Islet precursor cell (in vitro differentiated cells): ENCODE measurements around the gene KRABD2.
"Not testable (repeated sequence)": the region's sequence is repeated elsewhere in the genome, so short reads cannot be mapped to it uniquely, and the experiment has no call there.

Source experiments
- DNase-seq: peaks from one replicate; pipeline ENCODE4 v3.0.0-alpha.2; 2018

KRABD2 gene

DNA sequence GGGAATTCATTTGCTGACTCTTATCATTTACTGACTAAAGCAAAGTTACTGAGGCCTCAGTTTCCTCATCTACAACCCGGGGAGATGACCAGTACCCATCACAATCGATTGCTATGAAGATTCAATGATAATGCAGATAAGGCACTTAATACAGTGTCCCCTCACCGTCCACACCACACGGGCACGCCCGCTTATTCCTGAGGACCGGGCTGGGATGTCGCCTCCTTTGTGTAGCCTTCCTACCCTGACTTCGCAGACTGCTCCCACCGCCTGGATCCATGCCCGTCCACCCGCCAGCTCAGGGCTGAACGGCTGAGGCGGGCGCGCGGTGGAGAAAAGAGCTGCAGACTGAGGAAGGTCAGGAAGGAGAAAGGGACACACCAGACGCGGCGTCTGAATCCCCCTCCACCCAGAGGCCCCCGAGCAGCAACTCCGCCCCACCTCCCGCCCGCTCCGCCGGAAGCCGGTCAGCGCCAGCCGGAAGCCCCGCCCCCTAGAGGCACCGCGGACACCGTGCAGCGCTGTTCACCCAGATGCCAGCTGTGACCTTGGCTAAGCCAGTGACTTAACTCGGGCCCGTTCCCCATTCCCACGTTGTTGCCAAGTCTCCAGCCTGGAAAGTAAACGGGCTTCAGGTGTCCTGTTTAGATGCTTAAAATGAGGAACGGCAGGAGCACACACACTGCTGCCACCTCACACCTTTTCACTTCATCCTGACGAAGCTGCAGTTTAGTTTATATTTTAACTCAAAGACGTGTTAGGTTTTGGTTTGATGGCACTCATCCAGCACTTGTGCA lies at the start of gene KRABD2:
Gene KRABD2 (minus strand): TSS at position 434 of the 797 bp plus-strand sequence.
- peak; percentile 98 for DNase-seq

DNA sequence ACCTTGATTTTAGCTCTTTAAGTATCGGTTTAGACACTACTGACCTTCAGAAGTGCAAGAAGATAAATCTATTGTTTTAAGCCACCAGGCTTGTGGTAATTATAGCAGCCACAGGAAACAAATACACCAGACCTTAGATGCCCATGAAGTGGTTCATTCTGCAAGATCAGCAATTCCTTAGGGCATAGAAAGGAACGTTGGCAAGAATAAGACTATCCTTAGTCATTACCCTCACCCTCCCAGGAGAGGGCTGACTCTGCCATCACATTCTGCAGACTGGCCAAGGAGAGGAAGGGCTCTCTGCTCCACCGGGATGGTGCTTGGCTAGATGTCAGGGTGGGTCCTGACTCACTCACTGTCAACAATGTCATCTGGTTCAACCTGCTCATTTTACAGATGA lies 45.1 kb upstream of the KRABD2 start:
- no peak for DNase-seq

DNA sequence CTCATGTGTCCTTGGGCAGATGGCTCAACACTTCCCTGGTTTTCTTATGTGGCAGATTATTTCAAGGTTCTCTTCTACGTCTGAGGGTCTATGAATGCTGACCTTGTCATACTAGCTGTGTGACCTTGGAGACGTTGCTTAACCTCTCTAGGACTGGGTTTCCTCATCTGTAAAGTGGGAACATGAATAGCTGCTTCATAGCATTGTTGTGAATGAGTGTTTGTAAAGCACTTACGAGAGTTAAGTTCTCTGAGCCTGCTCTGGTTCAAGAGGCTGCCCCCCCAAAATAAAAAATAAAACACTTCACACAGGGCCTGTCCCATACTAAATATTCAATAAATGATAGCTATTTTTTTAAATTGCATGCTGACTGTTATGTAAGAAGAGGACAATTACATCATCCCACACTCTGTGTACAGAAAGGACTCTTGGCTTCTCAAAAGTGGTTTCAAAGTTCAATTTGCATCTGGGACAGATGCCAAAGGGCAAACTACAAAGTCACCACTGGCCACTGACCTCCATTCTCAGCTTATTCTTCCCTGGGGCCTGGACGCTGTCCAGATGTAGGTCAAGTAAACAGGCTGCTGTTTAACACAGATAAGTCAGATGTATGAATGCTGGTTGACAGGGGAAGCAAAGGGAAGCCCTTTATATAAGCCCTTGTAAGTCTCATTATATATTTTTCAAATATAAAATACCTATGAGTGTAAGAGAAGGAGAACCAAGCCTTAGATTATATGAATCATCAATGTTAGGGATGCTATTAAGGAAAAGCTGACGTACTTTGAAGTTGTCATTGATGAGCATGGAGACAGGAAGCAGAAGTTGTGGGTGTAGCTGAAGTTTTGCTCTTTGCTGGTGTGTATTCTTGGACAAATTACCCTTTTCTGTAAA lies 43.8 kb upstream of the KRABD2 start:
- DNase-seq, result no peak

DNA sequence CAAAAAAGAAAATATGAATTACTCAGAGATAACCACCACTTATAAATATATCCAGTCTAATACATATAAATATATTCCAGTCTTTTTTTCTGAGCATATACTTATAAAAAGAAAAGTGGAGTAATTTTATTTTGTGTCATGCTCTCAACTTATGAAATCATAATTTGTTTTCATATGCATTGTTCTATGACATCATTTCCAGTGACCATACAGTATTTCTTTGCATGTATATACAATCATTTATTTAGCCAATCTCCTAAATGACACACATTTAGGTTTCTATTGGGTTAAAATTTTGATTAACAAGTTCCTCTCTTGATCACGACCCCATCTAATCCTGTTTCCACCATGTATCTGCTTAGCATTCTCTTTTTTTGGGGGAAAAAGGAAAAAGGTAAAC lies 42.8 kb upstream of the KRABD2 start:
- DNase-seq, result no peak

DNA sequence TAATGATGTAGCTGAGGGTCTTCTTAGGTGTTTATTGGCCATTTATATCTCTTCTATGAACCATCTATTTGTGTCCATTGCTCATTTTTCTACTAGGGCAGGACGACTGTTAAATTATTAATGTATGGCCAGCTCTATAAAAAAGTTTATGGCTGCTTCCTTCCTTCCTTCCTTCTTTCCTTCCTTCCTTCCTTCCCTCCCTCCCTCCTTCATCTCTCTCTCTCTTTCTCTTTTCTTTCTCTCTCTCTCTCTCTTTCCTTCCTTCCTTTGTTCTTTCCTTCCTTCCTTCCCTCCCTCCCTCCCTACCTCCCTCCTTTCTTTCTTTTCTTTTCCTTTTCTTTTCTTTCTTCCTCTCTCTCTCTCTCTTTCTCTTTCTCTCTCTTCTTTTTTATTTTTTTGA lies 42.0 kb upstream of the KRABD2 start:
- no peak for DNase-seq

DNA sequence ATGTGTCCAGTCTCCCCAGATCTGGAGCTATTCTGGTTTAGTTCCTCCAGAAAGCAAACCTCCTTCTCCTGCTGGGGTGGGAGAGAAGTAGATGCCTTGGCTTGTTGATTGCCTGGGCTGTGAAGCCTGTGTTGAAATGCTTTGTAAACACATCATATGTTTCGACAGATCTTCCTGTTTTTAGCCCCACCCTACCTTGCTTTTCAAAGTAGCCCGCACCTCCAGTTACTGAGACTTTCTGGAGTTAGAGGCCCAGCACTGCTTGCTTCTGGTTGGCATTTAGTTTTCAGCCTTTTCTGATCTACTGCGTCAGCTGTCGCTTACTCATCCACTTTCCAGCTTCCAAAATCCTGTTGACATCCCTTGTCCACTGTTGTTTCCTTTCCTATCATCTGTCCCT lies 41.3 kb upstream of the KRABD2 start:
- no peak for DNase-seq

DNA sequence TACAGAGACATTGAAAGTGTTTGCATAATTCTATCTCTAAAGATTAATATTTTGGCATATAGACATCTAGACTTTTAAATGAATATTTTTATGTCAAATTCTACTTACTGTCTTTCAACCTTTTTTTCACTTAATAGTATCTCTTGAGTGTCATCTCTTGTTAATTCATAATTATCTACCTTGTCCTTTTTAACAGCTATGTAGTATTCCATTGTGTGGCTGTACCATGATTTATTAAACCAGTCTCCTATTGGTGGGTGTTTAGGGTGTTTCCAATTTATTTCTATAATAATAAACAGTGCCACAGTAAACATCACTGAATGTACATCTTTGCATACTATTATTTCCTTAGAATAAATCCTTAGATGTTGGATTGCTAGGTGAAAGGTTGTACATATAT lies 37.4 kb upstream of the KRABD2 start:
- DNase-seq, result no peak

DNA sequence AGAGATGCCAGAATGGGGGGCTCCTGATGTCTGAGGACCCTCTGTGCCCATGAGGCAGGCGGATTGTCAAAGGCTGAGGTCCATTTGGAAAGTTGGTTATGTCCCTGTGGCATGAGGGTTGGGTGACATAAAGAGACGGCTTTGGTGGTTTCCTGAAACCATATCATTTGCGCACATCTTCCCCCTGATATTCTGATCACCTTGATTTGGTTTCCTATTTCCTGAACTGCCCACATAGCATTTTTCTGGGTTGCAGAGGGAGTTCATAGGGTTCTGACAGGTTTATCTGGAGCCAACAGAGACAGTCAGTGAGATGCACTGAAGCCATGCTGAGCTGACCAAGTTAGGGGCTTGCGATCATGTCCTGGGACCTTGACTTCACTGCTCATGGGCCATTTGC lies 36.8 kb upstream of the KRABD2 start:
- DNase-seq, result no peak

DNA sequence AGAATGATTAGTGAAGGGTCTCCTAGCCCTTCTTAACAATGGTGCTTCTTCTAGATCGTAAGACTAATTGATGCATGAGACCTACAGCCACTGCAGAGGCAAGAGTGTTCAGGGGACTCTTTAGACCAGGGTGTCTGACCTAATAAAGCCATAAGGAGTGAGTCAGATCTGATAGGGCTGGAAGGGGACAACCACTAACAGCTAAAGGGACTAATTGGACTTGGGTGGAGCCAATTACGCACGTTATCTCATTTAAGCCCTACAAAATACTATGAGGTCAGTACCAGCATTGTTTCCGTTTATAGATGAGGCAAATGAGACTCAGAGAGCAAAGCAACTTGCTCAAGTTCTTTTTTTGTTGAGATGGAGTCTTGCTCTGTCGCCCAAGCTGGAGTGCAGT lies 35.6 kb upstream of the KRABD2 start:
- DNase-seq, result no peak

DNA sequence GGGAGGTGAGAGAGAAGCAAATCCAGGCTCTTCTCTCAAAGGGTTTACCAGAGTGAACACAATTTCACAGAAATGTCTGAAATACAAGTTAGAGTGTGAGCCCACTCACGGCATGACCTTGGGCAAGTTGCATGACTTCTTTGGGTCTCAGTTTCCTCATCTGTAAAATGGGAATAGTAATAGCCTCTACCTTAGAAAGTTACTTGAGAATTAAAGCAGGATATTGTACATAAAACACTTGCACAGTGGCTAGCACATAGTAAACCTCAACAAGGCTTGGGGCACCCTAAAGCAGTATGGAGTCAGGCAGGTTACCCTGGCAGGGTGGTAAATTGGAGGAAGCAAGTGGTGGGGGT lies 34.4 kb upstream of the KRABD2 start:
- no peak for DNase-seq

DNA sequence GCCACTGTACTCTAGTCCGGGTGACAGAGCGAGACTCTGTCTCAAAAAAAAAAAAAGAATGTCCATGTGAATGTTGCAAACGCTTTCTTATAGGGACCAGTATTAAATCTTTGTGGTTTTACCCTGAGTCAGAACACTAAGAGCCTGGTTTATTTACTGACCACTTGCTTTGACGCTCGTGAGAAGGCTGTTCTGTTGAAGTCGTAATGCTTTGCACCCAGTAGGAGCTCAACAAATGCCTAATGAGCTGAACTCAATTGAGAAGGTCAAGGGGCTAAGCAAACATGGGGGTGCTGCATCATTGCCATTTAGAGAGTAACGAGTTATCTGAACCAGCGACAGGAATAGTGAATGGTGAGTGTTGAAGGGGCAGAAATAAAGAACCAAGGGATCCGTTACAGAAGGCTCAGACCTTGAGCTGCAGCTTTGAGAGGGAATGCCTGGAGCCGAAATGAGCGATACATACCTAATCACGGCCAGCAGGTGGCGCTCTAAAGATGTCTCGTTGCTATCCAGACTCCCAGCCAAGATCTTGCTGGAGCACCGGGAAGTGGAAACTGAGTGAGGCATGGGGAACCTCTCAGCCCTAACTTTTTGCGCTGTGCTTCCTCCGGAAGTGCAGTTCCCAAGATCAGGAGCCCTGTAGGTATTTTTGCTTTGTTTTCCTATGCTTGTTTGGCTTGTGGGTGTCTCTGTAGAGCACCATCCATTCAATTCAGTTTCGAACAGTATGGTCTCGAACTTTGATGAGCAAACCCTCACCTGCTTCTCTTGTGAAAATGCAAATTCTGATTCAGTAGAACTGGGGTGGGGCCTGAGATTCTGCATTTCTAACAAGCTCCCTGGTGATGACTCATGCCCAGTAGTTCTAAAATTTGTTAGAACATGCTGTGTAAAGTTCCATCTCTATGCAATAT lies 33.7 kb upstream of the KRABD2 start:
- peak; percentile 95 for DNase-seq

DNA sequence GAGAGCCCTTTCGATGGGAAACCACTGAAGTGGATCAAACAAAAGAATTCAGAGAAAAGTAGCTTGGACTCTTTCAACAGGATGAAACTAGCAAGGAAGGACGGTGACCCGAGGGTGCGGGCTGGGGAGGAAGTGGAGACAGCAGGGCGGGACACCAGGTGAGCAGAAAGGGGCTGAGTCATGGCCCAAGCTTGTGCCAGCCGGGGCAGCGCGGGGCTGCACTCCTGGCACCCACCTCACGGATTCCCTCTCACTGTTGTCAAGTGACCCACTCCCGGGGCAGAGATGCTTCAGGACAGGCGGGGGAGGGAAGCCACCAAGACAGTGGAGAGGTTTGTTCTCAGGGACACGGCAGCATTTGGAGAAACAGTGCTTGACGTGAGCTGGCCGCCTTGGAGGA lies 31.9 kb upstream of the KRABD2 start:
- DNase-seq, result peak; percentile 82

DNA sequence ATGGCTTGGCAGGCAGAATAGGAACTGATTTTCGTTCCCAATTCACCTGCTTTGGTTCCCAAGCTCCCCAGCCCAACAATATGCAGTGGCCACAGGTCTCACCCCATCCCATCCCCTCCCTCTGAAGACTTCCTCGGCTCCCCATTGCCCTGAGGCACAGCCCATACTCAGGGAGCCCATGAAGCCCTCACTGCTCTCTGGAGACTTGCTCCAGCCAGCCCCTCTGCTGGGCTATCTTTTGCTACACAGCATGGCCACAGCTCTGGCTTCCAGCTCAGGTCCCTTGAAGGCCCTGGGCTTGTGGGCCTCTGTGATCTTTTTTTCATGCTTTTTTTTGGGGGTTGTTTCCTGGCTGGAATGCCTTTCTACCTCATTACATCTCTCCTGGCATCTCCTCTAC lies 29.7 kb upstream of the KRABD2 start:
- DNase-seq, result no peak

DNA sequence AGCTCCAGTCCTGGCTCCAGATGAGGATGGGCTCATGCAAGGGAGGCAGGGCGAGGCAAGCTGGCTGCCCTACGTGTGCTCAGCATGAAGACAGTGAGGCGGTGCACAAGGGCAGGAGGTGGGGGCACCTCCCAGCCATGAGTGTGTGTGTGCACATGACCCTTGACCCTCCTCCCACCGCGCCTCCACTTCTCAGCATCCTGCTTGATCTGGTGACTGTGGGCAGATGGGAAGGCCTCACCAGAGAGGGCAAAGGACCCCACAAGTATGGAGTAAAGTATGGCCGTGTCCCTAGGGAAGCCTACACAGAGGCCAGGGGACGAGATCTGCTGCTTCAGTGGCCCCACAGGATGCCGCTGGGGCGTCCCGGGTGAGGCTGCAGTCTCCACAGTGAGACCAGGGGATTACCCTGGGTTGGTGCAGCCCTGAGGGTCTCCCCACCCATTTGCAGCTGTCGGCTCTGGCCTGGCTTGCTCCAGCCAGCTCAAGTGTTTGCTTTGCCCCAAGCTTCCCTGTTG lies 29.1 kb upstream of the KRABD2 start:
- no peak for DNase-seq

DNA sequence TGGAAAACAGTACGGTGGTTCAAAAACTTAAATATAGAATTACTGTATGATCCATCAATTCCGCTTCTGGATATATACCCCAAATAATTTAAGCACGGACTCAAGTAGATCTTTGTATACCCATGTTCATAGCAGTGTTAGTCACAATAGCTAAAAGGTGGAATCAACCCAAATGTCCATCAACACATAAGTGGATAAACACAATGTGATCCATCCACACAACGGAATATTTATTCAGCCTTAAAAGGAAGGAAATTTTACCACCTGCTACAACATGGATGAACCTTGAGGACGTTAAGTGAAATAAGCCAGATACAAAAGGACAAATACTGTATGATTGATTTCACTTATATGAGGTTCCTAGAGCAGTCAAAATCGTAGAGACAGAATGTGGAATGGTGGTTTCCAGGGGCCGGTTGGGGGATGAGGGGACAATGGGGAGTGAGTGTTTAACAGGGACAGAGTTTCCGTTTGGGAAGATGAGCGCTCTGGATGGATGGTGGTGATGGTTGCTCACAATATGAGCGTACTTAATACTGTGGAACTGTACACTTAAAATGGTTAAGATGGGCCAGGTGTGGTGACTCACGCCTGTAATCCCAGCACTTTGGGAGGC lies 26.5 kb upstream of the KRABD2 start:
- DNase-seq, result no peak

DNA sequence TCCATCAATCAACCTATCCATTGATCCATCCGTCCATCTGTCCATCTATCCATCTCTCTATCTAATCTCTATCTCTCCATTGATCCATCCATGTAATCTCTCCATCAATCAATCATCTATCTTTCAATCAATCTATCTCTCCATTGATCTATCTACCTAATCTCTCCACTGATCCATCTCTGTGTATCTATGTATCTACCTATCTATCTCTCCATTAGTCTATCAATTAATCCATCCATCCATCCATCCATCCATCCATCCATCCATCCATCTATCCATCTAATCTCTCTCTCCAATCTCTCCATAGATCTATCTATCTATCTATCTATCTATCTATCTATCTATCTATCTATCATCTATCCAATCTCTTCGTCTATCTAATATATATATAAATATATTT lies 24.6 kb upstream of the KRABD2 start:
- no peak for DNase-seq

DNA sequence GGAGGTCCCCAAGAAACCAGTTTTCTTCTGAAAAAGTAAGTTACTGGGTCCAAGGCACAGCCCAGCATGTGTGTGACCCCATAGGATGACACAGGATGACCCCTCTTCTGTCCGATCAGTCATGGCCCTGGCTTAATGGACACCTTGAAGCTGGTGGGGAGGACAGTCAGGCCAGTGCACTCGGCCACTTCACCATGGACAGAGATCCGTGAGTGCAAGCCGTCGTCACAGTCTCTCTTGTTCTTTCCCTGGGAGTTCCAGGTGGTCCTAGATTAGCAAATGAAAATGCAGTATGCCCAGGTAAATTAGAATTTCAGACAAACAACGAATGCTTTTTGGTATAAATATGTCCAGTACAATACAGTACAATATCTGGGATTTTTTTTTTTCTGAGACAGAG lies 22.5 kb upstream of the KRABD2 start:
- DNase-seq, result no peak

DNA sequence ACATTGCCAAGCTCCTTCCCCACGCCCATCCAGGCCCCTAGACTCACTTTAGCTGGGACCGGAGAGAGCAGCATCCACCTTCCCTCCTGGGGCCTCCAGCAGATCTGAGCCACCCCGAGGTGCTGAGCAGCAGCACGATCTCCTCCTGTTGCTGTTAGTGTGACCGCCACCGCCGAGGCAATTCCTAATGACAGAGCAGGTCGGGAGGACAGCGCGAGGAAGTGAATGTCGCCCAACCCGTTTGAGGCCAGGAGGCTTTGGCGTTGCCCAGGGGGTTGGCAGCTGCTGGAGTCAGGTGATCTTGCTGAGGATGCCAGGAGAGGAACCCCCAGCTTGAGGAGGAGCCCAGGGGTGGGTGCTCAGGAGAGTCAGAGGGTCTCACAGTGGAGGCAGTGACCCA lies 21.1 kb upstream of the KRABD2 start, which contains the start of gene RNF222:
Gene RNF222 (minus strand): TSS at position 192 of the 400 bp plus-strand sequence. CDS start 4,366 bp downstream, outside the sequence.
- no peak for DNase-seq

DNA sequence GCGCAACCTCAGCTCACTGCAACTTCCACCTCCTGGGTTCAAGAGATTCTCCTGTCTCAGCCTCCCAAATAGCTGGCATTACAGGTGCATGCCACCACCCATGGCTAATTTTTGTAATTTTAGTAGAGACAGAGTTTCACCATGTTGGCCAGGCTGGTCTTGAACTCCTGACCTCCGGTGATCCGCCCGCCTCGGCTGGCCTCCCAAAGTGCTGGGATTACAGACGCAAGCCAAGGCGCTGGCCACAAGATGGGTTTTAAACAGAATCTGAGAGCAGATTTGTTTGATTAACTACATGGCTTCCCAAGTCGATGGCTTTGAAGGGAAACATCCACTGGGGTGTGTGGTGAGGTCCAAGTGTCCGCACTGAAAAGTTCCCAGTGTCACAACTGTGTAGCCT lies 18.0 kb upstream of the KRABD2 start:
- not testable (repeated sequence) for DNase-seq

DNA sequence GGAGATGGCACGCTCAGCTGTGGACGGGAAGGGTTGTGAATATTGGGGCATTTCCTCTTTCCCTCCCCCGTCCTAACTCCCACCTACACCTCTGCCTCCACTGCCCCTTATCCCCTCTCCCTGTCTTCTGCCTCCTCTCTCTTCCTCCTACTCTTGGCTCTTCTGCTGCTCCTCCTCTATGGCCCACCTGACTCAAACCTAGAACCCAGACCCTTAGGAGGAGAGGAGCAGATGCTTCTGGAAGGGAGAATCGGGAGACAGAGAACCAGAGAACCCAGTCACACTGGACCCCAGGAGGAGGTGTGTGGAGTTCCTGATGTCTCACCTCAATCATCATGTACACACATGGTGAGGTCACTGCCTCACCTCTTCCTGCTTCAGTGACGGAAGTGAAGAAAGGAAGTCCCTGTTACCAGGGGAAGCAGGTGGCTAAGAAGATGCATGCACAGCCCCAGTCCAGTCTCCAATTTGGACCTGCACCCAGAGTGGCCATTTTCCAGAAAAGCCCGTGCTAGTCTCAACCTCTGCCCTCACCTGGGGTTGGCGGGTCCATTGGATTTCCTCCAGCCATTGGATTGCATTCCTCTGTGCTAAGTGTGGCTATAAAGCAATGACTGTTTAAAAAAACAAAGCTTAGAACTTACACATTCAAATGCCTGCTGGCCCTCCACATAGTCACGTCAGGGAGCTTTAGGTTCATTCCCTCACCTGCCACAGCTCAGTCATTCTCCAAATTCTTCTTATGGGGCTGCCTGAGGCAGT lies 17.1 kb upstream of the KRABD2 start:
- DNase-seq, result peak; percentile 79

DNA sequence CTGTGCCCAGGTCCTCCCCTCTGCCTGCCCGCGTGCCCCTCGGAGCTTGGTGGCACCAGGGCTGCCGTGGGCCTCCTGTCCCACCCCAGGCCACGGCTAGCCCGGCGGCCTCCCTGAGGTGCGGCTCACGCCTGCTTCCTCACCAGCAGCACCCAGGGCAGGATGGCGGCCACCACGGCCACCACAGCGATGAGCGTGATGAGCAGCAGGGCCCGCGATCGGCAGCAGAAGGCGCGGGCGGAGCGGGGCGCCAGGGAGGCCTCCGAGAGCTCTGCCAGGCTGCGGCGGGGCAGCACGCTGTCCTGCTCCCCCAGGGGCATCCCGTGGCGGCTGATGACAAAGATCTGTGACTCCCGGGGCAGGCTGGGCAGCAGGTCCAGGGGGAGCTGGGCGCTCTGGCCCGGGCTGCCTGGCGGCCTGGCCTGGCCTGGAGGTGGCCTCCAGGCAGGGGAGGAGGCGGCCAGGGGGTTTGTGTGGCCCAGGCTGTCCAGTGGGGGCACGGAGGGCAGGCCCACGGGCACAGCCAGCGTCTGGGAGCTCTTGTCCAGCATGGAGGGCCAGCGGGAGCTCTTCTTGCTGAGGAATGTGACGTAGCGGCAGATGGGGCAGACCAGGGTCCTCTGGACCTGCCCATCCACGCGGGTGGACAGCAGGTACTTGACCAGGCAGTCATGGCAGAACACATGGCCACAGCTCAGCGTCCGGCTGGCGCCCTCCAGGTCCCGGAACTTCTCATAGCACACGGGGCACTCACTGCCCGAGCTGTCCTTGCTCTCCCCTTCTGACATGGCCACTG lies 16.4 kb upstream of the KRABD2 start:
- DNase-seq, result no peak
